IMR-90 (cell line): ENCODE results near the gene CXADR. TPM values are rescaled to one million over a fixed set of nuclear protein-coding genes. Genes with fewer than 3 reads are reported as not detected.

Experiments
- ATAC-seq: fragments of 200-7000 bp; cut with Tn5 transposase; 2 replicates; pipeline ENCODE4 v1.9.1; 2020; ENCODE audit warnings: low read depth, mild to moderate bottlenecking, moderate library complexity
- BruUV-seq: library from RNA; stranded (reverse); fragments of 400-500 nt; replicated peaks from 2 replicates; lab custom pipeline; 2021; lab: Mats Ljungman, UMichigan
- CTCF ChIA-PET: fragments of 300-600 bp; formaldehyde crosslinking; extraction: SDS; loops from one replicate; lab custom pipeline; 2021; ENCODE audit warnings: antibody characterized with exemption; lab: Yijun Ruan, JAX
- POLR2A ChIA-PET: fragments of 300-600 bp; sonication (Branson Sonifier 250); formaldehyde crosslinking; loops from one replicate; lab custom pipeline; 2022; ENCODE audit warnings: antibody characterized with exemption; ENCODE audit not compliant: unreplicated experiment; lab: Charles Lee
- DNase-seq: peaks from one replicate; pipeline ENCODE4 v3.0.0; 2013
- H2AFZ ChIP-seq: replicated peaks from 2 replicates; pipeline ENCODE3; 2013; ENCODE audit warnings: low read length, mild to moderate bottlenecking; ENCODE audit not compliant: poor library complexity
- H2AK5ac ChIP-seq: 2 replicates; pipeline ENCODE4 v1.6.1; 2013; ENCODE audit warnings: low read depth, low read length, inconsistent platforms
- H2AK9ac ChIP-seq: replicated peaks from 2 replicates; pipeline ENCODE3; 2013; ENCODE audit warnings: mild to moderate bottlenecking, low read depth, low read length, moderate library complexity; ENCODE audit not compliant: poor library complexity
- H2BK120ac ChIP-seq: 2 replicates; pipeline ENCODE4 v1.6.1; 2013; ENCODE audit warnings: low read depth, low read length, inconsistent platforms
- H2BK15ac ChIP-seq: 3 replicates; pipeline ENCODE4 v1.6.1; 2013; ENCODE audit warnings: low read depth, low read length, inconsistent platforms
- H2BK20ac ChIP-seq: 2 replicates; pipeline ENCODE4 v1.6.1; 2013; ENCODE audit warnings: low read depth, mild to moderate bottlenecking, inconsistent platforms, low read length, moderate library complexity
- H2BK5ac ChIP-seq: 2 replicates; pipeline ENCODE4 v1.6.1; 2013; ENCODE audit warnings: mild to moderate bottlenecking, low read depth, low read length, inconsistent platforms; ENCODE audit not compliant: poor library complexity, severe bottlenecking
- H3K14ac ChIP-seq: replicated peaks from 2 replicates; pipeline ENCODE4 v1.6.1; 2013; ENCODE audit warnings: low read depth, low read length, inconsistent platforms
- H3K18ac ChIP-seq: 2 replicates; pipeline ENCODE4 v1.6.1; 2013; ENCODE audit warnings: low read depth, low read length, control low read depth
- H3K23ac ChIP-seq: 2 replicates; pipeline ENCODE4 v1.6.1; 2013; ENCODE audit warnings: low read depth, low read length, inconsistent platforms
- H3K27ac ChIP-seq: 2 replicates; pipeline ENCODE4 v1.5.1; 2013; ENCODE audit warnings: mild to moderate bottlenecking, control low read depth, low read length; ENCODE audit not compliant: insufficient read depth
- H3K27me3 ChIP-seq: 2 replicates; pipeline ENCODE4 v1.6.1; 2013; ENCODE audit warnings: low read length; ENCODE audit not compliant: control insufficient read depth, insufficient read depth
- H3K36me3 ChIP-seq: 2 replicates; pipeline ENCODE4 v1.6.1; 2013; ENCODE audit warnings: low read length, mixed read lengths; ENCODE audit not compliant: control insufficient read depth, insufficient read depth
- H3K4ac ChIP-seq: 2 replicates; pipeline ENCODE4 v1.6.1; 2013; ENCODE audit warnings: low read depth, low read length, inconsistent platforms
- H3K4me1 ChIP-seq: 2 replicates; pipeline ENCODE4 v1.6.1; 2013; ENCODE audit warnings: low read length, mixed read lengths; ENCODE audit not compliant: control insufficient read depth, insufficient read depth
- H3K4me2 ChIP-seq: 2 replicates; pipeline ENCODE4 v1.6.1; 2013; ENCODE audit warnings: low read depth, mild to moderate bottlenecking, control low read depth, low read length, moderate library complexity
- H3K4me3 ChIP-seq: 2 replicates; pipeline ENCODE4 v1.5.1; 2013; ENCODE audit warnings: low read depth, mild to moderate bottlenecking, control low read depth, low read length, moderate library complexity; ENCODE audit not compliant: insufficient read depth
- H3K56ac ChIP-seq: 2 replicates; pipeline ENCODE4 v1.6.1; 2013; ENCODE audit warnings: low read length, inconsistent platforms; ENCODE audit not compliant: insufficient read depth; ENCODE audit errors: extremely low read depth
- H3K79me1 ChIP-seq, 2 experiments: 2 replicates each; pipeline ENCODE4 v1.6.1; 2013; ENCODE audit warnings: low read length in 2 of 2, inconsistent platforms in 1 of 2, low read depth in 1 of 2
- H3K9ac ChIP-seq: 2 replicates; pipeline ENCODE4 v1.6.1; 2013; ENCODE audit warnings: low read depth, low read length, control low read depth
- H3K9me1 ChIP-seq: 2 replicates; pipeline ENCODE4 v1.6.1; 2013; ENCODE audit warnings: low read length, inconsistent platforms; ENCODE audit not compliant: insufficient read depth
- H3K9me3 ChIP-seq: 2 replicates; pipeline ENCODE4 v1.6.1; 2013; ENCODE audit warnings: low read length; ENCODE audit not compliant: control insufficient read depth, insufficient read depth
- H4K20me1 ChIP-seq: 2 replicates; pipeline ENCODE4 v1.6.1; 2013; ENCODE audit warnings: low read length, inconsistent platforms; ENCODE audit not compliant: insufficient read depth
- H4K5ac ChIP-seq: 2 replicates; pipeline ENCODE4 v1.6.1; 2013; ENCODE audit warnings: mild to moderate bottlenecking, low read depth, low read length, control low read depth
- H4K8ac ChIP-seq, 2 experiments: 2 replicates each; pipeline ENCODE4 v1.6.1; 2013; ENCODE audit warnings: low read depth in 2 of 2, low read length in 2 of 2, control low read depth in 1 of 2, inconsistent platforms in 1 of 2
- H4K91ac ChIP-seq: 2 replicates; pipeline ENCODE4 v1.6.1; 2013; ENCODE audit warnings: low read depth, low read length, inconsistent platforms; ENCODE audit not compliant: insufficient read depth
- BHLHE40 ChIP-seq: fragments of 150-350 bp; IDR thresholded peaks from 2 replicates; pipeline ENCODE4 v1.6.1; 2016; ENCODE audit warnings: mild to moderate bottlenecking, low read depth, low read length
- CEBPB ChIP-seq: IDR thresholded peaks from 2 replicates; pipeline ENCODE4 v1.6.1; 2012; ENCODE audit warnings: low read depth, low read length, improper control_type of control experiment
- CHD1 ChIP-seq: IDR thresholded peaks from 2 replicates; pipeline ENCODE4 v1.6.1; 2012; ENCODE audit warnings: low read depth, low read length, improper control_type of control experiment
- FOS ChIP-seq: fragments of 150-350 bp; IDR thresholded peaks from 2 replicates; pipeline ENCODE4 v1.6.1; 2016; ENCODE audit warnings: low read depth, low read length
- MAFK ChIP-seq: IDR thresholded peaks from 2 replicates; pipeline ENCODE4 v1.6.1; 2012; ENCODE audit warnings: low read depth, low read length, improper control_type of control experiment
- MAZ ChIP-seq: IDR thresholded peaks from 2 replicates; pipeline ENCODE4 v1.6.1; 2012; ENCODE audit warnings: low read depth, mild to moderate bottlenecking, low read length, improper control_type of control experiment, moderate library complexity, borderline replicate concordance
- MXI1 ChIP-seq: IDR thresholded peaks from 2 replicates; pipeline ENCODE4 v1.6.1; 2012; ENCODE audit warnings: low read depth, mild to moderate bottlenecking, low read length, moderate library complexity, borderline replicate concordance
- NFE2L2 ChIP-seq: fragments of 150-350 bp; IDR thresholded peaks from 2 replicates; pipeline ENCODE4 v1.6.1; 2016; ENCODE audit warnings: low read depth, mild to moderate bottlenecking, low read length
- POLR2A ChIP-seq: IDR thresholded peaks from 2 replicates; pipeline ENCODE4 v1.6.1; 2012; ENCODE audit warnings: mild to moderate bottlenecking, low read depth, low read length
- RAD21 ChIP-seq: IDR thresholded peaks from 2 replicates; pipeline ENCODE4 v1.6.1; 2012; ENCODE audit warnings: low read length, improper control_type of control experiment
- RCOR1 ChIP-seq: IDR thresholded peaks from 2 replicates; pipeline ENCODE4 v1.6.1; 2012; ENCODE audit warnings: mild to moderate bottlenecking, low read length, improper control_type of control experiment; ENCODE audit not compliant: insufficient replicate concordance
- RFX5 ChIP-seq: IDR thresholded peaks from 2 replicates; pipeline ENCODE4 v1.8.0; 2012; ENCODE audit warnings: low read depth, mild to moderate bottlenecking, low read length, moderate library complexity
- SMC3 ChIP-seq: fragments of 150-350 bp; IDR thresholded peaks from 2 replicates; pipeline ENCODE4 v1.6.1; 2016; ENCODE audit warnings: low read depth, mild to moderate bottlenecking, antibody characterized with exemption, low read length, moderate library complexity
- WGBS, 2 experiments: methylation state at CpG; one replicate each; pipeline versions ENCODE4 v1.1.5 to v1.1.7; 2013; ENCODE audit warnings: missing lambda C conversion rate in 2 of 2; ENCODE audit not compliant: insufficient read length in 1 of 2; ENCODE audit errors: extremely low coverage in 2 of 2; 5-methylcytosine and 5-hydroxymethylcytosine counted together
- dilution Hi-C: fragments of 300-500 bp; cut with HindIII; formaldehyde crosslinking; loops from one replicate; pipeline ENCODE4 v1.14.3; 2018; ENCODE audit warnings: low sequenced_read_pairs; ENCODE audit not compliant: unreplicated experiment
- in situ Hi-C: fragments of 300-500 bp; cut with MboI; formaldehyde crosslinking; loops from 3 replicates; pipeline ENCODE4 v1.14.3; 2019; ENCODE audit warnings: low sequenced_read_pairs, inconsistent platforms, mixed read lengths
- intact Hi-C: fragments of 100-400 bp; cut with micrococcal nuclease; formaldehyde crosslinking; loops from 2 replicates; pipeline ENCODE4 v1.10.0; 2022
- polyA plus RNA-seq, 3 experiments: library from polyadenylated mRNA; depleted of rRNA; stranded (reverse); fragments of >200 nt; gene quantifications; 2 replicates each; pipeline ENCODE4 v1.2.3, GENCODE V29; 2012; ENCODE audit warnings: low replicate concordance in 1 of 3
- total RNA-seq: library from RNA; depleted of rRNA; stranded (reverse); fragments of >200 nt; gene quantifications from 2 replicates; pipeline ENCODE4 v1.2.3, GENCODE V29; 2012
- TF ChIP-seq, protein P1 (sequence below): conservative IDR thresholded peaks from 2 replicates; pipeline ENCODE4 v1.5.1; 2012; ENCODE audit warnings: mild to moderate bottlenecking, low read depth, low read length, improper control_type of control experiment
- TF ChIP-seq, protein P2 (sequence below): fragments of 150-350 bp; IDR thresholded peaks from 2 replicates; pipeline ENCODE4 v1.6.1; 2016; ENCODE audit warnings: low read depth, mild to moderate bottlenecking, low read length, moderate library complexity, borderline replicate concordance
- TF ChIP-seq, protein P3 (sequence below): fragments of 150-350 bp; IDR thresholded peaks from 2 replicates; pipeline ENCODE4 v1.6.1; 2017; ENCODE audit warnings: mild to moderate bottlenecking, antibody characterized with exemption, low read length, low read depth

The CXADR gene
- total and polyA plus RNA-seq, 2 of the 4 experiments (the other 2 are of a cell fraction) = 0.21 to 1.1 TPM

DNA sequence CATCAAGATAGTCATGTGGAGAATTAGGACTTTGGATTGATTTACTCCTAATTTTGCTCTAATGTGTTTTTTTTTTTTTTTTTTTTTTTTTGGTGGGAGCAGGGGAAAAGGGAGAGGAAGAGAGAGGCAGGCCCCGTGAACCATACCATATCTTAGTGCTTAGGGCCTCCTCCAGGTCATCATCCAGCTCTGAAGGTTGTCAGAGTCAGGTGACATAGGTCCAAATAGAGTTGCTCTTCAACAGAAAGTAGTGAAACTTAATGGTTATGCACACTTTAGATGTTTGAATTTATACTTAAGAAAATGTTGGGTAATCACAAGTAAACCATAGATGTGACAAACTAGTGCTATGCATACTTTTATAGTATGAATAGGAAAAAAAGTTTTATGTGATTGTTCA is 32.2 kb downstream of the CXADR start:
- DNase-seq (no peak), ATAC-seq (no peak)
- CTCF ChIA-PET = interaction anchor here (1.5 kb wide), 1 partner anchor 10 kb away, joined by 3 read pairs; no protein-coding TSS in a partner anchor
- Histone ChIP-seq H3K9ac (no peak overlapping the region), H3K4me1 (peaks cover 3% of the 10 kb centered on the region; the same call in 1 of the 2 replicates), H3K27ac (no peak overlapping the region), H3K27me3 (peaks cover 2% of the 10 kb centered on the region; the same call in 1 of the 2 replicates), H3K4me3 (no peak overlapping the region), H3K14ac (no peak overlapping the region), H3K4ac (no peak overlapping the region), H4K91ac (no peak overlapping the region), H2BK5ac (no peak overlapping the region), H3K18ac (no peak overlapping the region), H4K20me1 (no peaks in the 10 kb centered on the region), H2AK5ac (no peak overlapping the region), H3K56ac (no peak overlapping the region), H2BK20ac (no peak overlapping the region), H3K4me2 (no peak overlapping the region), H3K9me1 (no peaks in the 10 kb centered on the region), H2AK9ac (no peak overlapping the region), H3K9me3 (no peaks in the 10 kb centered on the region), H3K79me1 (no peaks in the 10 kb centered on the region), H3K23ac (no peak overlapping the region), H2BK120ac (no peak overlapping the region), H2BK15ac (no peak overlapping the region), H4K5ac (no peak overlapping the region), H2AFZ (no peak overlapping the region), H3K36me3 (no peaks in the 10 kb centered on the region), H4K8ac (no peak overlapping the region)
- in situ Hi-C loops (no loop called here), intact Hi-C loops (no loop called here), dilution Hi-C loops (no loop called here)
- TF ChIP-seq RCOR1 (no peak), MAZ (no peak), MAFK (no peak), CHD1 (no peak), RFX5 (no peak), NFE2L2 (no peak), SMC3 (no peak), FOS (no peak), RAD21 (no peak), POLR2A (no peak), CEBPB (no peak), BHLHE40 (no peak), MXI1 (no peak)
- TF ChIP-seq, protein P1, sequence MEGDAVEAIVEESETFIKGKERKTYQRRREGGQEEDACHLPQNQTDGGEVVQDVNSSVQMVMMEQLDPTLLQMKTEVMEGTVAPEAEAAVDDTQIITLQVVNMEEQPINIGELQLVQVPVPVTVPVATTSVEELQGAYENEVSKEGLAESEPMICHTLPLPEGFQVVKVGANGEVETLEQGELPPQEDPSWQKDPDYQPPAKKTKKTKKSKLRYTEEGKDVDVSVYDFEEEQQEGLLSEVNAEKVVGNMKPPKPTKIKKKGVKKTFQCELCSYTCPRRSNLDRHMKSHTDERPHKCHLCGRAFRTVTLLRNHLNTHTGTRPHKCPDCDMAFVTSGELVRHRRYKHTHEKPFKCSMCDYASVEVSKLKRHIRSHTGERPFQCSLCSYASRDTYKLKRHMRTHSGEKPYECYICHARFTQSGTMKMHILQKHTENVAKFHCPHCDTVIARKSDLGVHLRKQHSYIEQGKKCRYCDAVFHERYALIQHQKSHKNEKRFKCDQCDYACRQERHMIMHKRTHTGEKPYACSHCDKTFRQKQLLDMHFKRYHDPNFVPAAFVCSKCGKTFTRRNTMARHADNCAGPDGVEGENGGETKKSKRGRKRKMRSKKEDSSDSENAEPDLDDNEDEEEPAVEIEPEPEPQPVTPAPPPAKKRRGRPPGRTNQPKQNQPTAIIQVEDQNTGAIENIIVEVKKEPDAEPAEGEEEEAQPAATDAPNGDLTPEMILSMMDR = no peak
- TF ChIP-seq, protein P2, sequence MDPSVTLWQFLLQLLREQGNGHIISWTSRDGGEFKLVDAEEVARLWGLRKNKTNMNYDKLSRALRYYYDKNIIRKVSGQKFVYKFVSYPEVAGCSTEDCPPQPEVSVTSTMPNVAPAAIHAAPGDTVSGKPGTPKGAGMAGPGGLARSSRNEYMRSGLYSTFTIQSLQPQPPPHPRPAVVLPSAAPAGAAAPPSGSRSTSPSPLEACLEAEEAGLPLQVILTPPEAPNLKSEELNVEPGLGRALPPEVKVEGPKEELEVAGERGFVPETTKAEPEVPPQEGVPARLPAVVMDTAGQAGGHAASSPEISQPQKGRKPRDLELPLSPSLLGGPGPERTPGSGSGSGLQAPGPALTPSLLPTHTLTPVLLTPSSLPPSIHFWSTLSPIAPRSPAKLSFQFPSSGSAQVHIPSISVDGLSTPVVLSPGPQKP = no peak
- TF ChIP-seq, protein P3, sequence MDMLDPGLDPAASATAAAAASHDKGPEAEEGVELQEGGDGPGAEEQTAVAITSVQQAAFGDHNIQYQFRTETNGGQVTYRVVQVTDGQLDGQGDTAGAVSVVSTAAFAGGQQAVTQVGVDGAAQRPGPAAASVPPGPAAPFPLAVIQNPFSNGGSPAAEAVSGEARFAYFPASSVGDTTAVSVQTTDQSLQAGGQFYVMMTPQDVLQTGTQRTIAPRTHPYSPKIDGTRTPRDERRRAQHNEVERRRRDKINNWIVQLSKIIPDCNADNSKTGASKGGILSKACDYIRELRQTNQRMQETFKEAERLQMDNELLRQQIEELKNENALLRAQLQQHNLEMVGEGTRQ = no peak
- WGBS, 2 experiments = no CpG with 5 or more reads among the region's 1 CpG
- POLR2A ChIA-PET = no interaction called here
- BruUV-seq = no TSS peak
